Cardiac muscle cell (in vitro differentiated cells and primary cell): ENCODE measurements around the gene ARMC6. TPM values are rescaled to one million over a fixed set of nuclear protein-coding genes. Genes with fewer than 3 reads are reported as not detected.
A peak's percentile ranks its signal among the peaks of the same experiment; 100 is the strongest.

Experiments used
- DNase-seq, 2 donors: peaks; one replicate each; pipeline versions ENCODE4 v3.0.0 to v3.0.0-alpha.2; 2010 to 2017; ENCODE audit warnings: low read depth in 1 of 2, low spot score in 1 of 2
- H3K27ac ChIP-seq: fragments of 200-600 bp; sonication (generic); 2 replicates; pipeline ENCODE4 v1.5.1; 2016
- H3K27me3 ChIP-seq: fragments of 200-600 bp; sonication (generic); 2 replicates; pipeline ENCODE4 v1.6.0; 2016; ENCODE audit warnings: control low read depth
- H3K36me3 ChIP-seq: fragments of 200-600 bp; sonication (generic); 2 replicates; pipeline ENCODE4 v1.5.1; 2016; ENCODE audit warnings: control low read depth
- H3K4me1 ChIP-seq: fragments of 200-600 bp; sonication (generic); 2 replicates; pipeline ENCODE4 v1.8.1; 2017; ENCODE audit warnings: low read depth, mild to moderate bottlenecking, mixed run types
- H3K4me3 ChIP-seq: fragments of 200-600 bp; sonication (generic); 2 replicates; pipeline ENCODE4 v1.5.1; 2016; ENCODE audit warnings: mild to moderate bottlenecking
- H3K9me3 ChIP-seq: fragments of 200-600 bp; sonication (generic); 2 replicates; pipeline ENCODE4 v1.5.1; 2017; ENCODE audit warnings: low read depth, mild to moderate bottlenecking, control low read depth
- CTCF ChIP-seq: IDR thresholded peaks from 2 replicates; pipeline ENCODE4 v1.5.1; 2012; ENCODE audit warnings: low read depth, mild to moderate bottlenecking, low read length
- polyA plus RNA-seq: library from polyadenylated mRNA; unstranded; fragments of >200 nt; fragmentation: Nextera tagmentation; extraction: Ambion mirVana; gene quantifications from 2 replicates; pipeline ENCODE4 v1.2.1, GENCODE V29; 2016
- total RNA-seq: library from RNA; depleted of rRNA; stranded (reverse); fragments of >200 nt; gene quantifications from 2 replicates; pipeline ENCODE4 v1.2.3, GENCODE V29; 2016

The ARMC6 gene
- total and polyA plus RNA-seq, 2 experiments from 2014 or later, result 31.0 to 34.6 TPM

- H3K27me3 ChIP-seq, result no peaks in the 10 kb centered on the region
- H3K4me3 ChIP-seq, result no peak overlapping the region
- H3K4me1 ChIP-seq, result no peaks in the 10 kb centered on the region
- no peaks in the 10 kb centered on the region for H3K36me3 ChIP-seq
- DNase-seq, result no peak
- no peak for TF ChIP-seq CTCF
- no peaks in the 10 kb centered on the region for H3K9me3 ChIP-seq
- no peak overlapping the region for H3K27ac ChIP-seq
These were observed 43.7 kb downstream of the ARMC6 start for GRCh38 chr19:19077103-19077502.

GRCh38 chr19:19078801-19079200 is 45.4 kb downstream of the ARMC6 start:
- TF ChIP-seq CTCF, result no peak
- no peaks in the 10 kb centered on the region for H3K4me1 ChIP-seq
- no peaks in the 10 kb centered on the region for H3K27me3 ChIP-seq
- no peak overlapping the region for H3K4me3 ChIP-seq
- H3K36me3 ChIP-seq, result no peaks in the 10 kb centered on the region
- no peaks in the 10 kb centered on the region for H3K9me3 ChIP-seq
- no peak for DNase-seq
- H3K27ac ChIP-seq, result no peak overlapping the region

- Histone ChIP-seq H3K27me3 (no peaks in the 10 kb centered on the region), H3K4me3 (no peak overlapping the region), H3K36me3 (no peaks in the 10 kb centered on the region), H3K4me1 (no peaks in the 10 kb centered on the region), H3K27ac (no peak overlapping the region), H3K9me3 (no peaks in the 10 kb centered on the region)
- no peak for TF ChIP-seq CTCF
- no peak for DNase-seq
These were observed 46.2 kb downstream of the ARMC6 start for GRCh38 chr19:19079571-19079970.

GRCh38 chr19:19081642-19082151 is 48.3 kb downstream of the ARMC6 start:
- no peaks in the 10 kb centered on the region for H3K36me3 ChIP-seq
- no peaks in the 10 kb centered on the region for H3K9me3 ChIP-seq
- peak in 1 of 2 donors; percentile 56 for DNase-seq
- no peaks in the 10 kb centered on the region for H3K4me1 ChIP-seq
- no peak overlapping the region for H3K27ac ChIP-seq
- H3K27me3 ChIP-seq, result no peaks in the 10 kb centered on the region
- no peak for TF ChIP-seq CTCF
- H3K4me3 ChIP-seq, result no peak overlapping the region

- Histone ChIP-seq H3K27me3 (no peaks in the 10 kb centered on the region), H3K27ac (no peak overlapping the region), H3K4me3 (no peak overlapping the region)
These were observed 50.2 kb downstream of the ARMC6 start for GRCh38 chr19:19083413-19084178.

More at GRCh38 chr19:19083413-19084178, 50.2 kb downstream of the ARMC6 start:
- DNase-seq, result no peak
- Histone ChIP-seq H3K4me1 (no peaks in the 10 kb centered on the region), H3K36me3 (no peaks in the 10 kb centered on the region), H3K9me3 (no peaks in the 10 kb centered on the region)
- no peak for TF ChIP-seq CTCF
